HepG2 (cell line): ENCODE data around the gene PDGFA. TPM values are rescaled to one million over a fixed set of nuclear protein-coding genes. Genes with fewer than 3 reads are reported as not detected.
A peak's percentile ranks its signal among the peaks of the same experiment; 100 is the strongest.

Experiments
- ARHGAP35 ChIP-seq: sonication (generic); formaldehyde crosslinking; IDR thresholded peaks from 2 replicates; pipeline ENCODE4 v1.9.0; 2022; ENCODE audit warnings: mild to moderate bottlenecking, inconsistent platforms, moderate library complexity, missing genetic modification reagents, borderline replicate concordance
- ATF5 ChIP-seq: sonication (generic); formaldehyde crosslinking; IDR thresholded peaks from 2 replicates; pipeline ENCODE4 v1.4.0; 2020; ENCODE audit warnings: mild to moderate bottlenecking, low read depth, missing genetic modification reagents
- ELF3 ChIP-seq: IDR thresholded peaks from 2 replicates; pipeline ENCODE4 v1.6.1; 2016; ENCODE audit warnings: missing genetic modification reagents, missing compliant biosample characterization
- ERF ChIP-seq: IDR thresholded peaks from 2 replicates; pipeline ENCODE4 v1.6.1; 2018; ENCODE audit warnings: missing biosample characterization, missing genetic modification reagents
- EZH2 ChIP-seq: conservative IDR thresholded peaks from 2 replicates; pipeline ENCODE4 v1.6.1; 2012; ENCODE audit warnings: mild to moderate bottlenecking, low read depth, low read length, moderate library complexity
- GTF2F1 ChIP-seq: fragments of 150-350 bp; IDR thresholded peaks from 2 replicates; pipeline ENCODE4 v1.6.1; 2014; ENCODE audit warnings: low read length
- HMGA1 ChIP-seq: sonication (generic); formaldehyde crosslinking; conservative IDR thresholded peaks from 2 replicates; pipeline ENCODE4 v1.4.0; 2020; ENCODE audit warnings: missing genetic modification reagents
- MAX ChIP-seq: IDR thresholded peaks from 2 replicates; pipeline ENCODE4 v1.6.1; 2012; ENCODE audit warnings: inconsistent platforms
- MXD4 ChIP-seq: IDR thresholded peaks from 2 replicates; pipeline ENCODE4 v1.6.1; 2016; ENCODE audit warnings: mild to moderate bottlenecking, missing biosample characterization, missing genetic modification reagents
- NFIC ChIP-seq: IDR thresholded peaks from 2 replicates; pipeline ENCODE4 v1.6.1; 2012; ENCODE audit warnings: mild to moderate bottlenecking, low read length, inconsistent platforms
- NR3C1 ChIP-seq: sonication (generic); formaldehyde crosslinking; IDR thresholded peaks from 2 replicates; pipeline ENCODE4 v1.4.0; 2020; ENCODE audit warnings: missing genetic modification reagents
- POGK ChIP-seq: sonication (generic); formaldehyde crosslinking; conservative IDR thresholded peaks from 2 replicates; pipeline ENCODE4 v1.8.0; 2022; ENCODE audit warnings: mild to moderate bottlenecking, moderate library complexity, missing genetic modification reagents
- RBAK ChIP-seq: sonication (generic); formaldehyde crosslinking; IDR thresholded peaks from 2 replicates; pipeline ENCODE4 v1.5.1; 2020; ENCODE audit warnings: mild to moderate bottlenecking, missing genetic modification reagents
- RNF2 ChIP-seq: fragments of 450-650 bp; conservative IDR thresholded peaks from 2 replicates; pipeline ENCODE4 v1.6.1; 2016; ENCODE audit warnings: low read depth
- RXRA ChIP-seq: sonication (generic); formaldehyde crosslinking; IDR thresholded peaks from 2 replicates; pipeline ENCODE4 v1.5.1; 2020; ENCODE audit warnings: missing genetic modification reagents
- SIX1 ChIP-seq: sonication (generic); formaldehyde crosslinking; IDR thresholded peaks from 2 replicates; pipeline ENCODE4 v1.4.0; 2020; ENCODE audit warnings: missing genetic modification reagents, borderline replicate concordance
- TBX2 ChIP-seq: sonication (generic); formaldehyde crosslinking; IDR thresholded peaks from 2 replicates; pipeline ENCODE4 v1.5.0; 2020; ENCODE audit warnings: missing genetic modification reagents, mild to moderate bottlenecking, borderline replicate concordance
- TCF7L2 ChIP-seq: IDR thresholded peaks from 2 replicates; pipeline ENCODE4 v1.6.1; 2011; ENCODE audit warnings: mild to moderate bottlenecking, low read depth, low read length, moderate library complexity
- U2AF1 ChIP-seq: fragments of 200-400 bp; formaldehyde crosslinking; optimal IDR thresholded peaks from 2 replicates; pipeline ENCODE3; 2017; ENCODE audit warnings: mild to moderate bottlenecking, low read depth, low read length
- U2AF2 ChIP-seq: fragments of 200-400 bp; formaldehyde crosslinking; IDR thresholded peaks from 2 replicates; pipeline ENCODE4 v1.6.1; 2017; ENCODE audit warnings: low read depth, mild to moderate bottlenecking, low read length
- YEATS2 ChIP-seq: sonication (generic); formaldehyde crosslinking; IDR thresholded peaks from 2 replicates; pipeline ENCODE4 v1.4.0; 2020; ENCODE audit warnings: missing genetic modification reagents, borderline replicate concordance
- ZBTB43 ChIP-seq: sonication (generic); formaldehyde crosslinking; conservative IDR thresholded peaks from 2 replicates; pipeline ENCODE4 v1.4.0; 2020; ENCODE audit warnings: missing genetic modification reagents
- ZGPAT ChIP-seq: IDR thresholded peaks from 2 replicates; pipeline ENCODE4 v1.6.1; 2016; ENCODE audit warnings: mild to moderate bottlenecking
- ZNF17 ChIP-seq: sonication (generic); formaldehyde crosslinking; IDR thresholded peaks from 2 replicates; pipeline ENCODE4 v1.5.0; 2020; ENCODE audit warnings: mild to moderate bottlenecking, missing genetic modification reagents
- ZNF451 ChIP-seq: sonication (generic); formaldehyde crosslinking; IDR thresholded peaks from 2 replicates; pipeline ENCODE4 v1.5.0; 2020; ENCODE audit warnings: mild to moderate bottlenecking, missing genetic modification reagents
- ZNF557 ChIP-seq: sonication (generic); formaldehyde crosslinking; IDR thresholded peaks from 2 replicates; pipeline ENCODE4 v1.4.0; 2020; ENCODE audit warnings: missing genetic modification reagents
- ZNF577 ChIP-seq: sonication (generic); formaldehyde crosslinking; IDR thresholded peaks from 2 replicates; pipeline ENCODE4 v1.4.0; 2020; ENCODE audit warnings: mild to moderate bottlenecking, low read depth, missing genetic modification reagents, borderline replicate concordance
- polyA plus RNA-seq, 8 experiments: library from polyadenylated mRNA; depleted of rRNA in 3 of 8; stranded (reverse) in 7 of 8; unstranded in 1 of 8; fragments of >200 nt; fragmentation: Illumina TruSeq in 4 of 8; extraction: Trizol in 4 of 8; gene quantifications; 2 replicates each; pipeline versions ENCODE4 v1.2.1 to v1.2.3, GENCODE V29; 2011 to 2016; ENCODE audit warnings: low read depth in 4 of 8, missing spikeins in 1 of 8, mixed read lengths in 1 of 8; ENCODE audit not compliant: insufficient read depth in 1 of 8
- total RNA-seq, 5 experiments: library from RNA; depleted of rRNA; stranded (reverse); fragments of >200 nt; fragmentation: Illumina TruSeq; extraction: Trizol; gene quantifications; 2 replicates each; pipeline ENCODE4 v1.2.3, GENCODE V29; 2016; ENCODE audit warnings: low read depth in 1 of 5

PDGFA gene
- total and polyA plus RNA-seq, 2 of the 13 experiments (the other 11 are each of a cell fraction or from before 2014, with no cell fraction given) = 1.5 to 3.4 TPM

- TF ChIP-seq NFIC (0 out of 2 replicates have a peak, but pooled peaks have one; percentile 61), NR3C1 (CRISPR knock-in tag) (no peak), RBAK (CRISPR knock-in tag) (no peak), ZGPAT (CRISPR knock-in tag) (0 out of 2 replicates have a peak, but pooled peaks have one; percentile 32), U2AF2 (no peak), ZNF17 (CRISPR knock-in tag) (no peak), ELF3 (CRISPR knock-in tag) (no peak), EZH2 (no peak), ZNF557 (CRISPR knock-in tag) (no peak), RXRA (CRISPR knock-in tag) (peak; percentile 52; the same call in 1 of the 2 replicates), SIX1 (CRISPR knock-in tag) (no peak), MXD4 (CRISPR knock-in tag) (no peak), POGK (0 out of 2 replicates have a peak, but pooled peaks have one; percentile 40), HMGA1 (CRISPR knock-in tag) (no peak), ZBTB43 (CRISPR knock-in tag) (no peak), TBX2 (CRISPR knock-in tag) (peak; percentile 69; the same call in 1 of the 2 replicates), MAX (peak; percentile 89), RNF2 (no peak), ARHGAP35 (no peak), U2AF1 (no peak), ATF5 (CRISPR knock-in tag) (no peak), YEATS2 (CRISPR knock-in tag) (no peak), ZNF451 (CRISPR knock-in tag) (no peak), TCF7L2 (no peak), ZNF577 (CRISPR knock-in tag) (no peak), GTF2F1 (no peak), ERF (CRISPR knock-in tag) (no peak)
Observed at GRCh38 chr7:455110-455928, 64.3 kb downstream of the PDGFA start (continued).
